Measurements from ENCODE around the gene EIPR1. TPM values are rescaled to one million over a fixed set of nuclear protein-coding genes. Genes with fewer than 3 reads are reported as not detected.
"Not testable (repeated sequence)": the region's sequence is repeated elsewhere in the genome, so short reads cannot be mapped to it uniquely, and the experiment has no call there.

The EIPR1 gene
- total and polyA plus RNA-seq, 9 donors, result 6.6 to 16.6 (median 8.9) TPM

DNA sequence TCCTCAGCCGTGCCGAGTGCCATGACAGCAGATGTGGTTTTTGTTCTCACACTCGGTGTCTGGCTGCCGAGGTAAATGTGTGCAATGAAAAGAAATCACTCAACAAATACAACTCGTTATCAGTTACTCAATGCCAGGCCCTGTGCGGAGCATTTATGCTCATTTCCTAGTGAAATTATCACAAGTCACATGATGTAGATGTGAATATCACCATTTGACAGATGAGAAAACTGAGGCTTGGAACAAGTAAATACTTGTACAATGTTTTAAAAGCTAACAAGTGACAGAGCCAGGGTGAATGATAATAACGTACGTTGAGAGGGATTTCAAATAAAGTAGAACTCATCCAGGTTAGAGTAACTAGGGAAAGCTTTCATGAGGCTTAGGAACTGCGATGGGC lies 174.7 kb downstream of the EIPR1 start:
- intact Hi-C loops (cut with DNase I), result no loop called here
- no peaks in the 10 kb centered on the region for H3K27me3 ChIP-seq
- H3K36me3 ChIP-seq, result no peaks in the 10 kb centered on the region
- WGBS, 3 donors, result 96 to 97% (median 96%) methylated on average over 9 of the region's 9 CpGs
- TF ChIP-seq POLR2A (IDR thresholded peaks at IDR 0.05) (no peak), EP300 (IDR thresholded peaks at IDR 0.05) (no peak)
- TF ChIP-seq, protein P1, sequence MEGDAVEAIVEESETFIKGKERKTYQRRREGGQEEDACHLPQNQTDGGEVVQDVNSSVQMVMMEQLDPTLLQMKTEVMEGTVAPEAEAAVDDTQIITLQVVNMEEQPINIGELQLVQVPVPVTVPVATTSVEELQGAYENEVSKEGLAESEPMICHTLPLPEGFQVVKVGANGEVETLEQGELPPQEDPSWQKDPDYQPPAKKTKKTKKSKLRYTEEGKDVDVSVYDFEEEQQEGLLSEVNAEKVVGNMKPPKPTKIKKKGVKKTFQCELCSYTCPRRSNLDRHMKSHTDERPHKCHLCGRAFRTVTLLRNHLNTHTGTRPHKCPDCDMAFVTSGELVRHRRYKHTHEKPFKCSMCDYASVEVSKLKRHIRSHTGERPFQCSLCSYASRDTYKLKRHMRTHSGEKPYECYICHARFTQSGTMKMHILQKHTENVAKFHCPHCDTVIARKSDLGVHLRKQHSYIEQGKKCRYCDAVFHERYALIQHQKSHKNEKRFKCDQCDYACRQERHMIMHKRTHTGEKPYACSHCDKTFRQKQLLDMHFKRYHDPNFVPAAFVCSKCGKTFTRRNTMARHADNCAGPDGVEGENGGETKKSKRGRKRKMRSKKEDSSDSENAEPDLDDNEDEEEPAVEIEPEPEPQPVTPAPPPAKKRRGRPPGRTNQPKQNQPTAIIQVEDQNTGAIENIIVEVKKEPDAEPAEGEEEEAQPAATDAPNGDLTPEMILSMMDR (IDR thresholded peaks at IDR 0.05), result no peak
- no peak overlapping the region for H3K4me3 ChIP-seq
- no peaks in the 10 kb centered on the region for H3K4me1 ChIP-seq (ENCODE audit: insufficient read depth)
- no peaks in the 10 kb centered on the region for H3K9me3 ChIP-seq
- no peak for DNase-seq
- H3K27ac ChIP-seq, result no peak overlapping the region

DNA sequence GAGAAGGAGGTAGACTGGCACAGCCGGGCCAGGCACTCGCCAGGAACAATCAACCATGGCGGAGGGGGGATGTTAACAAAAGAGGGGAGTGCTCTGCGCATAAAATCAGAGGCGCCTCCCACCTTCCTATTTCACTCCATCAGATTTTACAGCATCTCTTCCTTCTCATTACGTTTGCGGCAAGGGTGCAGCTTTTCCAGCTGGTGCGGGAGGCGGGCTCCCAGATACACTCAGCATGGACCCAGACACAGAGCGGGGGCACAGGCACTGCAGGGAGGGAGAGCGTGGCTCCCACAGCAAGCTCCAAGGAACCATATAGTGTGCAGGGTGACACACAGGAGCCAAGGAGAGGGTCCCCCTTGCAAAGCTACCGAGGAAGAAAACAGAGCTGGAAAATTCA lies 176.3 kb downstream of the EIPR1 start:
- DNase-seq, result no peak
- TF ChIP-seq, protein P1 (IDR thresholded peaks at IDR 0.05), result no peak
- no peak for TF ChIP-seq POLR2A (IDR thresholded peaks at IDR 0.05)
- WGBS, 3 donors, result 84 to 93% (median 92%) methylated on average over 12 of the region's 12 CpGs

DNA sequence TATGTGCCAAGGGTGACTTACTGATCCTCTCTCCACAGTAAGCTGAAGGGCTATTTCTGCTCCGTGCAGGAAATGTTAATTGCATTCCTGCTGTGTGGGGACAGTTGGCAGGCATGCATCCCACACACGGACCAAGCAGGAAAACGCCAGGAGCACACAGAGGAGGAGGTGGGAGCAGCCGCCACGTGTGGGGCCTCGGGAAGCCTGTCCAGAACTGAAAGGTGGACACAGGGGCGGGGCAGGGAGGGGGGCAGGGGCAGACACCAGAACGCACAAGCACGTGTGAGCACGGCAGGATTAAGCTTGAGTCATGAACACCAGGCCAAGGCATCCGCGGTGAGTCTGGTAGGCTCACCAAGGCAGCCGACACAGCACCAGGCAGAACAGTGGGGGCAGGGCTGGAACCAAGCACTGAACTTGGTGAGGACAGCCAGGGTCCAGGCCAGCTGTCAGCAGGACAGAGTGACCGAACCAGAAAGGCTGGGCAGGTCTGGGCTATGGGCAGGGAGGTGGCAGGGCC lies 177.1 kb downstream of the EIPR1 start:
- intact Hi-C loops (cut with DNase I), result no loop called here
- no peaks in the 10 kb centered on the region for H3K27me3 ChIP-seq
- 57 to 64% (median 62%) methylated on average over 14 of the region's 14 CpGs for WGBS, 3 donors
- no peaks in the 10 kb centered on the region for H3K9me3 ChIP-seq
- H3K36me3 ChIP-seq, result no peaks in the 10 kb centered on the region
- H3K4me3 ChIP-seq, result no peak overlapping the region
- H3K4me1 ChIP-seq (ENCODE audit: insufficient read depth), result no peaks in the 10 kb centered on the region
- TF ChIP-seq EP300 (IDR thresholded peaks at IDR 0.05) (no peak), POLR2A (IDR thresholded peaks at IDR 0.05) (no peak)
- TF ChIP-seq, protein P1 (IDR thresholded peaks at IDR 0.05), result no peak
- no peak for DNase-seq
- no peak overlapping the region for H3K27ac ChIP-seq

More for the DNA sequence above, 176.3 kb downstream of the EIPR1 start:
- Histone ChIP-seq H3K27ac (no peak overlapping the region), H3K4me1 (ENCODE audit: insufficient read depth) (no peaks in the 10 kb centered on the region), H3K9me3 (no peaks in the 10 kb centered on the region), H3K36me3 (no peaks in the 10 kb centered on the region), H3K4me3 (no peak overlapping the region), H3K27me3 (no peaks in the 10 kb centered on the region)
- intact Hi-C loops (cut with DNase I), result no loop called here

DNA sequence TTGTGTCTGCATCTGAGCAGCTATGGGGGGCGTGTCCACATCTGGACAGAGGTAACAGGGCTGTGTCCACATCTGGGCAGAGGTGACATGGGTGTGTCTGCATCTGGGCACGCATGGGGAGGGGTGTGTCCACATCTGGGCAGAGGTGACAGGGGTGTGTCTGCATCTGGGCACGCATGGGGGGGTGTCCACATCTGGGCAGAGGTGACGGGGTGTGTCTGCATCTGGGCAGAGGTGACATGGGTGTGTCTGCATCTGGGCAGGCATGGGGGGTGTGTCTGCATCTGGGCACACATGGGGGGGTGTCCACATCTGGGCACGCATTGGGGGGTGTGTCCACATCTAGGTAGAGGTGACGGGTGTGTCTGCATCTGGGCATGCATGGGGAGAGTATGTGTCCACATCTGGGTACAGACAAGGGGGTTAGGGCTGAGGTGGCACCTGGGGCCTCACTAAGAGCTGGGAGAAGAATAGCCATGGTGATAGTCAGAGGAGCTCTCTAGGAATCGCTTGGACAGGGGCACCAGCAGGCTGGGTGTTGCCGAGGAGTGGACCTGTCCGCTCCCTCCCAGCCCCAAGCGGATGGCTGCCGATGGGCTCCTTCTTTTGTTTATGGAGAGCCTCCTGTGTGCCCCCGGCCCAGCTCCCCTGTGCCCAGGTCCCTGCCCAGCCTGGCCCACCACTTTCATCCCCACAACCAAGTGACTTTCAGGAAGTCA lies 177.8 kb downstream of the EIPR1 start:
- no peaks in the 10 kb centered on the region for H3K9me3 ChIP-seq
- WGBS, 3 donors, result 81 to 88% (median 88%) methylated on average over 12 of the region's 12 CpGs
- no peak overlapping the region for H3K27ac ChIP-seq
- no peak for DNase-seq
- intact Hi-C loops (cut with DNase I), result no loop called here
- H3K4me3 ChIP-seq, result no peak overlapping the region
- no peaks in the 10 kb centered on the region for H3K4me1 ChIP-seq (ENCODE audit: insufficient read depth)
- no peaks in the 10 kb centered on the region for H3K36me3 ChIP-seq
- H3K27me3 ChIP-seq, result no peaks in the 10 kb centered on the region
- TF ChIP-seq, protein P1 (IDR thresholded peaks at IDR 0.05), result no peak
- TF ChIP-seq EP300 (IDR thresholded peaks at IDR 0.05) (no peak), POLR2A (IDR thresholded peaks at IDR 0.05) (no peak)

DNA sequence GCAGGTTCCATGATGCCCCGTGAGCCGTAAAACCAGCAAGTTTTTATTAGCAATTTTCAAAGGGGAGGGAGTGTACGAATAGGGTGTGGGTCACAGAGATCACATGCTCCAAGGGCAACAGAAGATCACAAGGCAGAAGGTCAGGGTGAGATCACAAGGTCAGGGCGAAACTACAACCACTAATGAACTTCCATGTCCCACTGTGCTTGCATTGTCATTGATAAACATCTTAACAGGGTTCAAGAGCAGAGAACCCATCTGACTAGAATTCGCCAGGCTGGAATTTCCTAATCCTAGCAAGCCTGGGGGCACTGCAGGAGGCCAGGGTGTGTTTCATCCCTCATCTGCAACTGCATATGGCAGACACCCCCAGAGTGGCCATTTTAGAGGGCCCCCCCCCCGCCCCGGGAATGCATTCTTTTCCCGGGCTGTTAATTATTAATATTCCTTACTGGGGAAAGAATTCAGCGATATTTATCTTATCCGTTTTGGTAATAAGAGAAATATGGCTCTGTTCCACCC lies 178.9 kb downstream of the EIPR1 start:
- H3K36me3 ChIP-seq; H3K9me3 ChIP-seq; H3K4me3 ChIP-seq; H3K27me3 ChIP-seq; H3K4me1 ChIP-seq (ENCODE audit: insufficient read depth); H3K27ac ChIP-seq; DNase-seq; intact Hi-C loops (cut with DNase I): not testable (repeated sequence)
- 64 to 92% (median 66%) methylated on average over 9 to 10 of the region's 10 CpGs for WGBS, 3 donors

All from ovary (tissue), 9 donors.